VCaP (cell line): ENCODE results near the gene FHAD1.

Source experiments
- H3K27ac ChIP-seq: fragments of 450-650 bp; 2 replicates; pipeline ENCODE4 v1.5.1; 2017
- TF ChIP-seq, protein P1 (sequence below): fragments of 450-650 bp; conservative IDR thresholded peaks from 2 replicates; pipeline ENCODE4 v1.5.1; 2017; ENCODE audit warnings: mild to moderate bottlenecking, moderate library complexity

FHAD1 gene

DNA sequence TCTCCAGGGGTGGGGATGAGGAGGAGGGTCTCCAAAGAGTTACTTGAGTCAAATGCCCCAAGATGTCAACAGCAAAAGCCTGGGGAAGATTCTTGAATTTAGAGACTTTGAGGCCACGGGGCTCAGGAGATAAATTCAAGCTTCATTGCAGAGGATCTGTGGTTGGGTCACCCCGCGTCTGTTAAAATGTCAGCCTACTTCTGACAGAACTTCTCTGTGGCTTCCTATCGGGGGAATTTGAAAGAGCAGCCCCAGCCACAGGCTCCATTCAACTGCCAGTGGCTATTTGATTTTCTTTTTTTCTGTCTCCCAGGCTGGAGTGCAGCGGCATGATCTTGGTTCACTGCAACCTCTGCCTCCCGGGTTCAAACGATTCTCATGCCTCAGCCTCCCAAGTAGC, 100.2 kb downstream of the FHAD1 start:
- TF ChIP-seq, protein P1, sequence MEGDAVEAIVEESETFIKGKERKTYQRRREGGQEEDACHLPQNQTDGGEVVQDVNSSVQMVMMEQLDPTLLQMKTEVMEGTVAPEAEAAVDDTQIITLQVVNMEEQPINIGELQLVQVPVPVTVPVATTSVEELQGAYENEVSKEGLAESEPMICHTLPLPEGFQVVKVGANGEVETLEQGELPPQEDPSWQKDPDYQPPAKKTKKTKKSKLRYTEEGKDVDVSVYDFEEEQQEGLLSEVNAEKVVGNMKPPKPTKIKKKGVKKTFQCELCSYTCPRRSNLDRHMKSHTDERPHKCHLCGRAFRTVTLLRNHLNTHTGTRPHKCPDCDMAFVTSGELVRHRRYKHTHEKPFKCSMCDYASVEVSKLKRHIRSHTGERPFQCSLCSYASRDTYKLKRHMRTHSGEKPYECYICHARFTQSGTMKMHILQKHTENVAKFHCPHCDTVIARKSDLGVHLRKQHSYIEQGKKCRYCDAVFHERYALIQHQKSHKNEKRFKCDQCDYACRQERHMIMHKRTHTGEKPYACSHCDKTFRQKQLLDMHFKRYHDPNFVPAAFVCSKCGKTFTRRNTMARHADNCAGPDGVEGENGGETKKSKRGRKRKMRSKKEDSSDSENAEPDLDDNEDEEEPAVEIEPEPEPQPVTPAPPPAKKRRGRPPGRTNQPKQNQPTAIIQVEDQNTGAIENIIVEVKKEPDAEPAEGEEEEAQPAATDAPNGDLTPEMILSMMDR, result no peak
- H3K27ac ChIP-seq, result no peak overlapping the region

DNA sequence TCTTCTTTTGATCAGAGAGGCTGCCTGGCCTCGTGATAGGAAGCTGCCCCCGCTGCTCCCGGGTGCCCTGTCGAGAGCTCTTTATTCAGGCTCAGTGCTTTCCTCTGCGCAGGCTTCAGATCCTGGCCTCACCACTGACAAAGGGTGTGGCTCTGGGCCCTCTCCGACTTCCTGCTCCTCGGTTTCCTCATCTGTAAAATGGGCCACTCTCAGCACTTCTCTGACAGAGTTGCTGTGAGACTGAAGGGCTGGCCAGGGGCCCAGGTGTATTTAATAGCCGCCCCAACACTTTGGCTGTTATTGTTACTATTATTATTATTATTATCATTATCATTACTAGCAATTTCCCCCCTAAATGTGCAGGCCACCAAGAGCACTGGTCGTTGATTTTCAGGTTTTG, 101.6 kb downstream of the FHAD1 start:
- TF ChIP-seq, protein P1, result no peak
- H3K27ac ChIP-seq, result no peak overlapping the region

DNA sequence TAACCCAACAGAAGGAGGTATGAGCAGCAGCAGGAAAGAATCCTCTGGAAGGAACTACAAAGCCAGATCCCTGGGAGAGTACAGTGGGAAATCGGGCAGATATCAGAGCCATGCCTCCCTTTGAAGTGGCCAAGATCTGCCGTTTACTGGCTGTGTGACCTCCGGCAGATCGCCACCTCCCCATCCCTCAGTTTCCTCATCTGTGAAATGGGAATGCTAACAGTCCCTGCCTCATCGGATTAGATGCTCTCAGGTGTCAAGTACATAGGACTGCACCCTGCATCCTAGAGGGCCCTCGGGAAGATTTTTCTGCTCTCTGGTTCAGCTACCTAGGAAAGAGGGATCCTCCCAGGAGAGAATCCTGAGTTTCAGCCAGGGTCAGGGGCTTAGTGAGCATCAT, 102.1 kb downstream of the FHAD1 start:
- TF ChIP-seq, protein P1, result no peak
- H3K27ac ChIP-seq, result no peak overlapping the region

DNA sequence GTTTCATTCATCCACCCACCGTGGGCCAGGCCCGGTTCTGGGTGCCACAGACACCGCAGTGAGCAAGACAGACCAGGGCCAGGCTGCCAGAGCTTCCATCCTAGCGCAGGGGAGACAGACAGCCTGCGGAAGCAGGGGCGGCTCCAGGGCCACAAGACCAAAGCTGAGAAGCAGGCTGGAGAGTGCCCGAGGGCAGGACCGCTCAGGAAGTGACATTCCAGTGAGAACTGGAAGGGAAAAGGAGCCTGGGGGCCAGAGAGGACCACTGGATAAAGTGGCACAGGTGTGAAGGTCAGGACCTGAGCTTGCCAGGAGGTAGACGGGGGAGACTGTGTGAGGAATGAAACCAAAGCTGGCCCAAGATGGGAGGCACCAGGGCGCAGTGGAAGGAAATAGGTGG, 103.1 kb downstream of the FHAD1 start:
- no peak overlapping the region for H3K27ac ChIP-seq
- TF ChIP-seq, protein P1, result no peak

DNA sequence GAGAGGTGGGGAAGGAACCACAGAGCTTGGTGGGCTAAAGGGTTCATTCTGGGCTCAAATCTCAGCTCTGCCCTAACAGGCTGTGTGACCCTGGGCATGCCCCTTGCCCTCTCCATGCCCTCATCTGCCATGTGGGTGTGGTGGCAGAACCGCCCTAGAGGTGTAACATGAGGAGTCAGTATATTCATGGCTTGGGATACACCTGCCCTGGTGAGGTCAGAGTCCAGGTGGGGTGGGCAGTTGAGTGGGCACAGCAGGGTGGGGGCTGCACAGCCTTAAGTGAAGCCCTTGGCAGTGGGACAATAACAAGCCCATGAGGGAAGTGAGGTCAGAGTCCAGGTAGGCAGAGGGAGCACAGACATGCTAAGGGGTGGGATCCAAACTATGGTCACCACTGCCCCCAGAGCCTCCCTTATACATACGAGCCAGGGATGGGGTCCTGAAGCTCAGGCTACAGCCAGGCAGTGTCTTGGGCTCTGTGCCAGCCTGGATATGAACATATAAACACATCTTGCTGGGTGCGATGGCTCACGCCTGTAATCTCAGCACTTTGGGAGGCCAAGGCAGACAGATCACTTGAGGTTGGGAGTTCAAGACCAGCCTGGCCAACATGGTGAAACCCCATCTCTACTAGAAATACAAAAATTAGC, 103.7 kb downstream of the FHAD1 start:
- TF ChIP-seq, protein P1, result no peak
- no peak overlapping the region for H3K27ac ChIP-seq

DNA sequence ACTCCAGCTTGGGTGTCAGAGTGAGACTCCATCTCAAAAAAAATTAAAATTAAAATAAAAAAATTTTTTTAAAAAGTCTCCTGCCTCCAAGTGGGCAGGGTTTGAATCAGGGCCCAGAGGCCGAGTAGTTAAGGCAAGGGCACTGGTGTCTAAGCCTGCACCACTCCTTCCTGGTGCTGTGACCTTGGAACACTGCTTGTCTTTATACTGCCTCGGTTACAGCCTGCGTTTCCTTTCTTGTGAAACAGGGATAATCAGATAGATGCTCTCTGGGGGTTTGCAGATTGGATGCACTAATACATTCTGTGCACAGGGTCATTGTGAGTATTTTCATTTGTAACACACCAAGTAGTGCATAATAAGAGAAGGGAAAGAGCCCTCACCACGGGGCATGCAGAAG, 104.3 kb downstream of the FHAD1 start:
- H3K27ac ChIP-seq, result no peak overlapping the region
- TF ChIP-seq, protein P1, result no peak

DNA sequence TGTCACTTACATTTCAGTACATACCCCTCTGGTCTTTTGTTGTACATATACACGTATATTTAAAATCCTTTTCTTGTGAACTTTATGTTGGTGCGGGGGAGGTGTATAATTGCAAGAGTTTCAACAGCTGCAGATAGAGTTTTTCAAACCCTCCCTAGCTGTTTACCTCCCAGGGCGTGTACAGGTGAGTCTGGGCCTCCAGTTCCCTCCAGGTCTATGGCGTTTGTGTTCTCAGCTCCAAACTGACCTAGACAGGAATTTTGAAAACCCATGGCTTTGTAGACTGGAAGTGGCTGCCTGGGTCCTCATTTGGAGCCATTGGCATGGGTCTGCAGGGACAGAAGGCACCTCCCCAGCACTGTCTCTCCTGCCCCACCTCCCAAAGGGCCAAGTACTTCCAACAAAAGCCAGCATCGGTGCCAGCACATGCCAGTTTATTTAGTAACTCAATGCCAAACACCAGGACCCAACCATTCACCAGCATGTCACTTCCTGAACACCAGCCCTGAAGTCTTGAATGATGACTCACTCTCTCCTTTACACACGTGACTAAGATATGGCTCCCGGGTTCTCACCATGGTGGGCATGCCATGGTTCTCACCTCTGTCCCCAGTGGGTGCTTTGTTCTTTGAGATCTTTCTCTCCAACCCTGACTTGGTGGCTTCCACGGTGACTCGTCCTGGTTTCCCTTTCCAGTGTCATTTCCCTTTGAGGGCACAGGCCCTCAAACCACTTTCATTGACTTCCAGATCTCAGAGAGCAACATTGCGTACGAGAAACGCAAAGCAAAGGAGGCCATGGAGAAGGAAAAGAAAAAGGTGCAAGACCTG, 105.3 kb downstream of the FHAD1 start:
- TF ChIP-seq, protein P1, result no peak
- H3K27ac ChIP-seq, result no peak overlapping the region
